Measurements from ENCODE around the gene RPS6KA5. TPM values are rescaled to one million over a fixed set of nuclear protein-coding genes. Genes with fewer than 3 reads are reported as not detected.

Gene RPS6KA5
- total RNA-seq, 1 donor from 2014 or later: 11.3 TPM

DNA sequence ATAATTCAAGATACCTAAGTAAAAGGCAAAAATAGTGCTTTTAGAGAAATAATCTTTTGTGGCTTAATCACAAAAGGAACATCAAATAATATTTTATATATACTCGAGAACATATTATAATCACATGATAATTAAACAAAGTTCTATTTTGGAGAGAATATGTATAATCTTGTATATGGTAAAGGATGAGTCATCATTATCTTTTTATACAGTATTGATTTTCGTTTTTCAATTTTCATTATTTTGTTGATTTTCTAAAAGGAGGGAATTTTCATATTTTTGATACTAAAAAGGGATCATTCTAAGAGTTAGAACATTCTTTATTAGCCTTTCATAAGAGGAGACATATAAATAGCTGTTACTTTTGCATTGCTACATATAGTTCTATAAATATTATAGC, 166.9 kb downstream of the RPS6KA5 start:
- H3K4me3 ChIP-seq: no peak overlapping the region
- no peak overlapping the region for H3K27ac ChIP-seq
- peaks cover 25% of the 10 kb centered on the region for H3K36me3 ChIP-seq
- TF ChIP-seq, protein P1, sequence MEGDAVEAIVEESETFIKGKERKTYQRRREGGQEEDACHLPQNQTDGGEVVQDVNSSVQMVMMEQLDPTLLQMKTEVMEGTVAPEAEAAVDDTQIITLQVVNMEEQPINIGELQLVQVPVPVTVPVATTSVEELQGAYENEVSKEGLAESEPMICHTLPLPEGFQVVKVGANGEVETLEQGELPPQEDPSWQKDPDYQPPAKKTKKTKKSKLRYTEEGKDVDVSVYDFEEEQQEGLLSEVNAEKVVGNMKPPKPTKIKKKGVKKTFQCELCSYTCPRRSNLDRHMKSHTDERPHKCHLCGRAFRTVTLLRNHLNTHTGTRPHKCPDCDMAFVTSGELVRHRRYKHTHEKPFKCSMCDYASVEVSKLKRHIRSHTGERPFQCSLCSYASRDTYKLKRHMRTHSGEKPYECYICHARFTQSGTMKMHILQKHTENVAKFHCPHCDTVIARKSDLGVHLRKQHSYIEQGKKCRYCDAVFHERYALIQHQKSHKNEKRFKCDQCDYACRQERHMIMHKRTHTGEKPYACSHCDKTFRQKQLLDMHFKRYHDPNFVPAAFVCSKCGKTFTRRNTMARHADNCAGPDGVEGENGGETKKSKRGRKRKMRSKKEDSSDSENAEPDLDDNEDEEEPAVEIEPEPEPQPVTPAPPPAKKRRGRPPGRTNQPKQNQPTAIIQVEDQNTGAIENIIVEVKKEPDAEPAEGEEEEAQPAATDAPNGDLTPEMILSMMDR (IDR thresholded peaks at IDR 0.05): no peak
- no peaks in the 10 kb centered on the region for H3K4me1 ChIP-seq
- DNase-seq (no peak), ATAC-seq (no peak)
- no peaks in the 10 kb centered on the region for H3K27me3 ChIP-seq (ENCODE audit: low read depth)
- intact Hi-C loops (cut with DNase I): no loop called here
- H3K9me3 ChIP-seq: no peaks in the 10 kb centered on the region

DNA sequence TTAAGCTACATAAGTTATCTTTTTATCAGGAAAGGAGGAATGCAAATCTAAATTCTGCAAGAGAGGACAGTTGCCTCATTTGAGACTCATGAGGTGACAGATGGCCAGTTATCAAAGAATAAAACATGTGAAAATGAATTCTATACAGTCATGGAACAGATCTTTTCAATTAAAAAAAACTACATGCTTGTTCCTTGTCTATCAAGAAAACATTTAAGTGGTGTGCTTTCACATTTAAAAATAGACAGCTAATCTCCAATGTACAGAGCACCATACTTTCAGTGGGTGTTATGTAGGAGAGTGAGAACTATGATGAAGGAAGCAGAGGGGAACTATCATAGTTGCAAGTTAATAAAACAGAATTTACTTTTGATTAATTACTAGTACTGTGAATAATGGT, 167.5 kb downstream of the RPS6KA5 start:
- Histone ChIP-seq H3K4me3 (no peak overlapping the region), H3K4me1 (no peaks in the 10 kb centered on the region), H3K36me3 (peaks cover 20% of the 10 kb centered on the region), H3K9me3 (no peaks in the 10 kb centered on the region), H3K27ac (no peak overlapping the region), H3K27me3 (ENCODE audit: low read depth) (no peaks in the 10 kb centered on the region)
- intact Hi-C loops (cut with DNase I): no loop called here
- no peak for ATAC-seq
- TF ChIP-seq, protein P1 (IDR thresholded peaks at IDR 0.05): no peak
- no peak for DNase-seq

GRCh38 chr14:90891326-90891725, 169.1 kb downstream of the RPS6KA5 start:
- Histone ChIP-seq H3K4me3 (no peak overlapping the region), H3K9me3 (no peaks in the 10 kb centered on the region), H3K36me3 (peaks cover 10% of the 10 kb centered on the region), H3K27ac (no peak overlapping the region), H3K4me1 (no peaks in the 10 kb centered on the region), H3K27me3 (ENCODE audit: low read depth) (no peaks in the 10 kb centered on the region)
- TF ChIP-seq, protein P1 (IDR thresholded peaks at IDR 0.05): no peak
- no peak for DNase-seq
- intact Hi-C loops (cut with DNase I): no loop called here
- no peak for ATAC-seq

DNA sequence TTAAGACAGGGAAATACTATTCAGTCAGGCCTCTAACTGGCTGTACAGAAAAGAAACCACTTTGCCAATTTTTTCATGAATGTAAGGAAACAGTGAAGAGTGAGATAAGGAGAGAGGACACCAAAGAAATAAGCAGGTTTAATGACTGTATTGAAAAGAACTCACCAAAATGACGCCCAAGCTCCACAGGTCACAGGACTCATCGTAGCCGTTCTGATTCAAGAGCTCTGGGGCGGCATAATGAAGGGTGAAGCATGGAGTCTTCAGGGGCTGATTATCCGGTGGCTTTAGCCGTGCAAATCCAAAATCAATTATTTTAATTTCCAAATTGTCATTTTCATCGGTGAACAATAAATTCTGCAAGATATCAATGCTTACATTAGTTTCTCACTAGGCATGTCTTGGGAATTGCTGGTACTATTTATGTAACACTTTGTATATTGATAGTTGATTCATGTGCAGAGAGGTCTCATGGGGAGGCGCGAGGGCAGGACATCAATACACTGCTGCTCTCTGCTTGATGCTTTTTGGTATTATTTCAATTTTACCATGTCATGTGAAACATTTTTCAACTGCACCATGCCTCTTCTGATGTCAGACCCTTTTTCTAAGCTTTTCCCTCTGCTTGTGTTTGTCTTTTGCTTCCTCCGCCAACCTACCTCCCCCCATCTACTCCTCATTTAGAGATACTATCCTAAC, 170.0 kb downstream of the RPS6KA5 start:
- intact Hi-C loops (cut with DNase I): no loop called here
- ATAC-seq: no peak
- H3K9me3 ChIP-seq: no peaks in the 10 kb centered on the region
- H3K36me3 ChIP-seq: peaks cover 4% of the 10 kb centered on the region
- no peaks in the 10 kb centered on the region for H3K4me1 ChIP-seq
- TF ChIP-seq, protein P1 (IDR thresholded peaks at IDR 0.05): no peak
- no peak for DNase-seq
- no peaks in the 10 kb centered on the region for H3K27me3 ChIP-seq (ENCODE audit: low read depth)
- no peak overlapping the region for H3K27ac ChIP-seq
- H3K4me3 ChIP-seq: no peak overlapping the region

GRCh38 chr14:90886297-90886815, 174.1 kb downstream of the RPS6KA5 start:
- no peaks in the 10 kb centered on the region for H3K27me3 ChIP-seq (ENCODE audit: low read depth)
- H3K36me3 ChIP-seq: no peaks in the 10 kb centered on the region
- intact Hi-C loops (cut with DNase I): no loop called here
- no peak overlapping the region for H3K27ac ChIP-seq
- DNase-seq (no peak), ATAC-seq (no peak)
- no peak overlapping the region for H3K4me3 ChIP-seq
- H3K4me1 ChIP-seq: no peaks in the 10 kb centered on the region
- TF ChIP-seq, protein P1 (IDR thresholded peaks at IDR 0.05): no peak
- H3K9me3 ChIP-seq: no peaks in the 10 kb centered on the region
